ENCODE results near the gene PDE4B.

- TF ChIP-seq CTCF (optimal IDR thresholded peaks at IDR 0.05 in 1 of 3, IDR thresholded peaks at IDR 0.05 in 1 of 3, conservative IDR thresholded peaks at IDR 0.05 in 1 of 3; ENCODE audit: extremely low read depth in 1 of 3, insufficient read depth in 2 of 3, low read length in 3 of 3), result peak in 1 of 3 experiments; percentile 17
- TF ChIP-seq EZH2 (IDR thresholded peaks at IDR 0.05; ENCODE audit: low read length), result no peak
Observed at GRCh38 chr1:66239834-66240233, 447.1 kb downstream of the PDE4B start.

All from keratinocyte (primary cell).